Epithelial cell of proximal tubule (primary cell): ENCODE data around the gene SUV39H2. TPM values are rescaled to one million over a fixed set of nuclear protein-coding genes. Genes with fewer than 3 reads are reported as not detected.
A peak's percentile ranks its signal among the peaks of the same experiment; 100 is the strongest.

Experiments used
- DNase-seq: peaks from one replicate; pipeline ENCODE4 v3.0.0-alpha.2; 2011; ENCODE audit warnings: low read depth
- H3K4me3 ChIP-seq: 2 replicates; pipeline ENCODE4 v1.5.1; 2011; ENCODE audit warnings: low read depth, mild to moderate bottlenecking, low read length
- total RNA-seq: library from RNA; depleted of rRNA; stranded (reverse); fragments of >200 nt; gene quantifications from 2 replicates; pipeline ENCODE4 v1.2.3, GENCODE V29; 2015
- TF ChIP-seq, protein P1 (sequence below): conservative IDR thresholded peaks from 2 replicates; pipeline ENCODE4 v1.5.1; 2012; ENCODE audit warnings: low read depth, mild to moderate bottlenecking, low read length

SUV39H2 gene
- total RNA-seq, 1 donor from 2014 or later: 16.5 TPM

- TF ChIP-seq, protein P1, sequence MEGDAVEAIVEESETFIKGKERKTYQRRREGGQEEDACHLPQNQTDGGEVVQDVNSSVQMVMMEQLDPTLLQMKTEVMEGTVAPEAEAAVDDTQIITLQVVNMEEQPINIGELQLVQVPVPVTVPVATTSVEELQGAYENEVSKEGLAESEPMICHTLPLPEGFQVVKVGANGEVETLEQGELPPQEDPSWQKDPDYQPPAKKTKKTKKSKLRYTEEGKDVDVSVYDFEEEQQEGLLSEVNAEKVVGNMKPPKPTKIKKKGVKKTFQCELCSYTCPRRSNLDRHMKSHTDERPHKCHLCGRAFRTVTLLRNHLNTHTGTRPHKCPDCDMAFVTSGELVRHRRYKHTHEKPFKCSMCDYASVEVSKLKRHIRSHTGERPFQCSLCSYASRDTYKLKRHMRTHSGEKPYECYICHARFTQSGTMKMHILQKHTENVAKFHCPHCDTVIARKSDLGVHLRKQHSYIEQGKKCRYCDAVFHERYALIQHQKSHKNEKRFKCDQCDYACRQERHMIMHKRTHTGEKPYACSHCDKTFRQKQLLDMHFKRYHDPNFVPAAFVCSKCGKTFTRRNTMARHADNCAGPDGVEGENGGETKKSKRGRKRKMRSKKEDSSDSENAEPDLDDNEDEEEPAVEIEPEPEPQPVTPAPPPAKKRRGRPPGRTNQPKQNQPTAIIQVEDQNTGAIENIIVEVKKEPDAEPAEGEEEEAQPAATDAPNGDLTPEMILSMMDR: no peak
- peak overlapping the region; percentile 95 for H3K4me3 ChIP-seq
- DNase-seq: no peak
These were observed 1.9 kb upstream of the SUV39H2 start for GRCh38 chr10:14876764-14877163.

DNA sequence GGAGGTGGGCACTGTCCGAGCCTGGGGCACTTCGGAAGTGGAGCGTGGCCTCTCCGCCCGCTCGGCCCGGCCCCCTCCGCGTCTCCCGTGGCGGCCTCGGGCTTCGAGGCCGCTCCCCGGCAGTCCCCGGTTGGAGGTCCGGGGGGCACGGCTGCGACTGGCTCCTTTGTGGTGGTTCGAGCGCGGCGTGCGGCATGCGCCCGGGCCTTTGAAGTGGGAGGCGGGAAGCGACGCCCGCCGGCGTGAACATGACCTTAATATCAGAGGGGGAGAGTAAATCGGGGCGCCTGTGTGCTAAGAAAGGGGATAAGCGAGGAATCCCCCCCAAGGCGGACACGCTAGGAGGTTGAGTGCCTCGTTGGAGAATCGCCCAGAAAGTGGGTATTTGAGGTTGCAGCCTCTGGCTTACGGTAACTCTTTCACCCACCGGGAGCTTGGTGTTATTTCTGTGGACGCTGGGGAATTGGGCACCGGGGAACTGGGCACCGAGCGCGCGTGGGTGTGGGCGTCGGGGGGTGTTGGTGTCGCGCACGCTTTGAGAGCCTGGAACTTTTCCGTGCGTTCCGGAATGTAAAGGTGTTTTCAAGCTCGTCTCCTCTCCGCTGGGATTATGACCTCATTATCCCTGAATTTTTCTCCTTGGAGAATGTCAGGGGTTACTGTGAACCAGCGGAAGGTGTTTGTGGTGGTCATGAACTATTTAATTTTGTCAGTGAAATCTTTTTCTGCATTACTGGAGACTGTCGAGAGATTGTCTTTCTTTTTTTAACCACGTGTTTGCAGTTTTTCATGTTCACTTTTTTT lies 660 bp downstream of the SUV39H2 start:
- TF ChIP-seq, protein P1: no peak
- H3K4me3 ChIP-seq: peak overlapping the region; percentile 95
- no peak for DNase-seq

GRCh38 chr10:14879928-14880193 lies 1.2 kb downstream of the SUV39H2 start:
- TF ChIP-seq, protein P1: no peak
- H3K4me3 ChIP-seq: peak overlapping the region; percentile 95
- no peak for DNase-seq

- peak overlapping the region; percentile 95 for H3K4me3 ChIP-seq
- TF ChIP-seq, protein P1: no peak
- DNase-seq: no peak
These were observed 1.6 kb downstream of the SUV39H2 start for GRCh38 chr10:14880229-14880628.

DNA sequence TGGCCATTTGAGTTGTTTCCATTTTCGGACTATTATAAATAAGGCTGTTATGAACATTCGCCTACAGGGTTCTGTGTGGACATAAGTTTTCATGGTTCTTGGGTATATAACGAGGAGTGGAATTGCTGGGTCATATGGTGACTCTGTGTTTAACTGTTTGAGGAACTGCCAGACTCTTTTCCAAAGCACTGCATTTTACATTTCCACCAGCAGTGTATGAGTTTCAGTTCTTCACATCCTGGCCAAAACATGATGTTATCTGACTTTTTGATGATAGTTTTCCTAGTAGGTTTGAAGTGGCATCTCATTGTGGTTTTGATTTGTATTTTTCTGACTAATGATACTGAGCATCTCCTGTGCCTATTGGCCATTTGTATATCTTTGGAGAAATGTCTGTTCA lies 5.4 kb downstream of the SUV39H2 start:
- no peak for DNase-seq
- no peak overlapping the region for H3K4me3 ChIP-seq
- TF ChIP-seq, protein P1: no peak

DNA sequence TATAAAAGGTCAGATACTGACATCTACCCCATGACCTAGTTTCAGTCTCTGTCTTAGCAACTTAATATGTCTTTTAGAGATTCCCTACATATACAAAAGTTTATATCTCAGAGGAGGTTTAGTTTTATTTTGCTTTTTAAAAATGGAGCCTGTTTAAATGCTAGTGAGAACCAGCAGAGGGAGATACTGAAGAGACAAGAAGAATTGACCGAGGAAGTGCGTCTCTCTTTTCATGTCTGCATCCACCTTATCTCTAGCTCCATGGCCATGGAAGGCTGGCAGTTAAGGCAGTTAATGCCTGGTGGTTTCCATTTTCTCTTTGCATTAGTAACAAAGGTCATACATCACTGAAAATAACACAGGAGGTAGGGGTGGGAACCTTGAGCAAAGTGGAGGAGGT lies 10.7 kb downstream of the SUV39H2 start:
- DNase-seq: no peak
- H3K4me3 ChIP-seq: no peak overlapping the region
- TF ChIP-seq, protein P1: peak; percentile 32

GRCh38 chr10:14891151-14891550 lies 12.5 kb downstream of the SUV39H2 start:
- TF ChIP-seq, protein P1: no peak
- no peak for DNase-seq
- H3K4me3 ChIP-seq: no peak overlapping the region
